Uterus (tissue), 4 donors: Measurements from ENCODE around the gene VRTN. TPM values are rescaled to one million over a fixed set of nuclear protein-coding genes. Genes with fewer than 3 reads are reported as not detected.
A peak's percentile ranks its signal among the peaks of the same experiment; 100 is the strongest.
"Not testable (repeated sequence)": the region's sequence is repeated elsewhere in the genome, so short reads cannot be mapped to it uniquely, and the experiment has no call there.

Source experiments
- DNase-seq, 2 donors: peaks; one replicate each; pipeline ENCODE4 v3.0.0-alpha.2; 2019 to 2020
- H3K27ac ChIP-seq, 2 donors: fragments of 200-600 bp; sonication (generic); 1 replicate in 1 of 2; 2 replicates in 1 of 2; pipeline ENCODE4 v1.5.1; 2016 to 2018
- H3K27me3 ChIP-seq, 2 donors: fragments of 200-600 bp; sonication (generic); one replicate each; pipeline ENCODE4 v1.5.1; 2018 to 2019; ENCODE audit warnings: control low read depth in 1 of 2
- H3K36me3 ChIP-seq, 2 donors: fragments of 200-600 bp; sonication (generic); one replicate each; pipeline ENCODE4 v1.5.1; 2019; ENCODE audit warnings: control low read depth in 1 of 2
- H3K4me1 ChIP-seq, 2 donors: fragments of 200-600 bp; sonication (generic); one replicate each; pipeline ENCODE4 v1.5.1; 2018 to 2019; ENCODE audit warnings: control low read depth in 1 of 2
- H3K4me3 ChIP-seq, 2 donors: fragments of 200-600 bp; sonication (generic); 1 replicate in 1 of 2; 2 replicates in 1 of 2; pipeline ENCODE4 v1.5.1; 2018 to 2019; ENCODE audit warnings: mild to moderate bottlenecking in 1 of 2
- H3K9me3 ChIP-seq, 2 donors: fragments of 200-600 bp; sonication (generic); one replicate each; pipeline ENCODE4 v1.5.1; 2019; ENCODE audit warnings: control low read depth in 1 of 2
- POLR2A ChIP-seq, 2 donors: fragments of 450-650 bp; IDR thresholded peaks; one replicate each; pipeline ENCODE4 v1.6.1; 2016; ENCODE audit warnings: antibody characterized with exemption in 2 of 2, mild to moderate bottlenecking in 1 of 2, moderate library complexity in 1 of 2
- intact Hi-C: fragments of 100-400 bp; cut with DNase I; formaldehyde crosslinking; loops from one replicate; pipeline ENCODE4 v1.15.1; 2023; ENCODE audit warnings: low total_unique reads
- total RNA-seq, 4 donors: library from RNA; depleted of rRNA in 3 of 4; stranded (reverse); fragments of >200 nt in 3 of 4; gene quantifications; one replicate each; pipeline versions ENCODE4 v1.1.0 to v1.2.4, GENCODE V29; 2014 to 2023
- TF ChIP-seq, protein P1 (sequence below), 4 experiments: fragments of 200-600 bp in 2 of 4; fragments of 450-650 bp in 2 of 4; sonication (generic) in 2 of 4; IDR thresholded peaks; one replicate each; pipeline ENCODE4 v1.5.1; 2016 to 2019; ENCODE audit warnings: antibody characterized with exemption in 4 of 4, mild to moderate bottlenecking in 2 of 4, moderate library complexity in 1 of 4
- donor health status: DM: yes; HTN: yes; CAD: no.

Gene VRTN
- total RNA-seq, 4 donors from 2014 or later: 0.21 TPM; not detected in 3

DNA sequence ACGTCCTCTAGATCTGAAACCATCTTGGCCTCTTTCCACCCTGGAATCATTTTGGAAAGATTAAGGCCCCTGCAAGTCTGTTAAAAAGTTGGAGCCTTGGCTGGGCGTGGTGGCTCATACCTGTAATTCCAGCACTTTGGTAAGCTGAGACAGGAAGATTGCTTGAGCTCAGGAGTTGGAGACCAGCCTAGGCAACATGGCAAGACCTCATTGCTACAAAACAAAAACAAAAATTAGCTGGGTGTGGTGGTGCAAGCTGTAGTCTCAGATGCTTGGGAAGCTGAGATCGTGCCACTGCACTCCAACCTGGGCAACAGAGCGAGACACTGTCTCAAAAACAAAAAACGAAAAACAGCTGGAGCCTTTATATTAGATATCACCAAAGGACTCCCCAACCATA, 34.7 kb upstream of the VRTN start:
- DNase-seq: no peak
- no peaks in the 10 kb centered on the region for H3K4me1 ChIP-seq
- H3K36me3 ChIP-seq: no peaks in the 10 kb centered on the region
- no peak overlapping the region for H3K4me3 ChIP-seq
- no peak overlapping the region for H3K27ac ChIP-seq
- intact Hi-C loops: no loop called here
- TF ChIP-seq, protein P1, sequence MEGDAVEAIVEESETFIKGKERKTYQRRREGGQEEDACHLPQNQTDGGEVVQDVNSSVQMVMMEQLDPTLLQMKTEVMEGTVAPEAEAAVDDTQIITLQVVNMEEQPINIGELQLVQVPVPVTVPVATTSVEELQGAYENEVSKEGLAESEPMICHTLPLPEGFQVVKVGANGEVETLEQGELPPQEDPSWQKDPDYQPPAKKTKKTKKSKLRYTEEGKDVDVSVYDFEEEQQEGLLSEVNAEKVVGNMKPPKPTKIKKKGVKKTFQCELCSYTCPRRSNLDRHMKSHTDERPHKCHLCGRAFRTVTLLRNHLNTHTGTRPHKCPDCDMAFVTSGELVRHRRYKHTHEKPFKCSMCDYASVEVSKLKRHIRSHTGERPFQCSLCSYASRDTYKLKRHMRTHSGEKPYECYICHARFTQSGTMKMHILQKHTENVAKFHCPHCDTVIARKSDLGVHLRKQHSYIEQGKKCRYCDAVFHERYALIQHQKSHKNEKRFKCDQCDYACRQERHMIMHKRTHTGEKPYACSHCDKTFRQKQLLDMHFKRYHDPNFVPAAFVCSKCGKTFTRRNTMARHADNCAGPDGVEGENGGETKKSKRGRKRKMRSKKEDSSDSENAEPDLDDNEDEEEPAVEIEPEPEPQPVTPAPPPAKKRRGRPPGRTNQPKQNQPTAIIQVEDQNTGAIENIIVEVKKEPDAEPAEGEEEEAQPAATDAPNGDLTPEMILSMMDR (IDR thresholded peaks at IDR 0.05): no peak
- no peak for TF ChIP-seq POLR2A (IDR thresholded peaks at IDR 0.05)
- no peaks in the 10 kb centered on the region for H3K9me3 ChIP-seq
- H3K27me3 ChIP-seq: no peaks in the 10 kb centered on the region

DNA sequence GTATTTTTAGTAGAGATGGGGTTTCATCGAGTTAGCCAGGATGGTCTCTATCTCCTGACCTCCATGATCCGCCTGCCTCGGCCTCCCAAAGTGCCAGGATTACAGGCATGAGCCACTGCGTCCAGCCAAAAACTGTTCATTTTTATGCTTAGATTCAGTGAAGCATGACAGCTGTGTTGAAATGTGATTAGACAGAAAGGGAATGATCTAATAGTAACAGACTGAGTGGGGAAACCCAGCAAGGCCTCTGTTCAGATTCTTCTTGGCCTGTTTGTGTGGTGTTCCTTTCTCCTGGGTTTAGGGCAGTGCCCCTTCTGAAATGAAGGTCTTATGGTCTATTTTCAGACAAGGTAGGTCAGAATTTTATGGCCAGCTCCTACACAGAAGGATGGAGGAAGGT, 33.7 kb upstream of the VRTN start:
- Histone ChIP-seq H3K4me1 (no peaks in the 10 kb centered on the region), H3K36me3 (no peaks in the 10 kb centered on the region), H3K4me3 (no peak overlapping the region), H3K27ac (no peak overlapping the region), H3K9me3 (no peaks in the 10 kb centered on the region), H3K27me3 (no peaks in the 10 kb centered on the region)
- TF ChIP-seq, protein P1 (IDR thresholded peaks at IDR 0.05): no peak
- no peak for TF ChIP-seq POLR2A (IDR thresholded peaks at IDR 0.05)
- DNase-seq: no peak
- intact Hi-C loops: no loop called here

DNA sequence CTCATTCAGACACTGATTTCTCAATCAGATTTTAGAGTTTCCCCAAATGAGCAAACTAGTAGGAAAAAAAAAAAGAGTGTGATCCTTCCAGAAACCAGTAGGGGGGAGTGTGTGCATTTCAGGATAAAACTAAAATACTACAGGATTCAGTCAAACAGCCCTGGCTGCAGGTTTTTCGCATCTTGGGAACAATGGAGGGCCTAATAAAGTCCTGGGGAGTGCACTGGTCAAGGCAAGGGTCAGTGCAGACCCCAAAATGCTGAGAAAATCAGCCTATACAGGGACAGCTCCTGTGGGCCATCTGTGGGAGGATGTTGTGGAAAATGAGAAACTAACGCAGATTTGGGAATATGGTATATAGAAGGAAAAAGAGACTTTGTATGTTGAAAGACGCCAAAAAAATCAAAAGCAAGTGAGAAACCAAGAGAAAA, 23.3 kb upstream of the VRTN start:
- H3K36me3 ChIP-seq: no peaks in the 10 kb centered on the region
- intact Hi-C loops: no loop called here
- H3K4me3 ChIP-seq: no peak overlapping the region
- no peak for DNase-seq
- H3K4me1 ChIP-seq: no peaks in the 10 kb centered on the region
- TF ChIP-seq, protein P1 (IDR thresholded peaks at IDR 0.05): peak in 1 of 4 experiments; percentile 27
- TF ChIP-seq POLR2A (IDR thresholded peaks at IDR 0.05): no peak
- no peaks in the 10 kb centered on the region for H3K9me3 ChIP-seq
- no peak overlapping the region for H3K27ac ChIP-seq
- H3K27me3 ChIP-seq: no peaks in the 10 kb centered on the region

DNA sequence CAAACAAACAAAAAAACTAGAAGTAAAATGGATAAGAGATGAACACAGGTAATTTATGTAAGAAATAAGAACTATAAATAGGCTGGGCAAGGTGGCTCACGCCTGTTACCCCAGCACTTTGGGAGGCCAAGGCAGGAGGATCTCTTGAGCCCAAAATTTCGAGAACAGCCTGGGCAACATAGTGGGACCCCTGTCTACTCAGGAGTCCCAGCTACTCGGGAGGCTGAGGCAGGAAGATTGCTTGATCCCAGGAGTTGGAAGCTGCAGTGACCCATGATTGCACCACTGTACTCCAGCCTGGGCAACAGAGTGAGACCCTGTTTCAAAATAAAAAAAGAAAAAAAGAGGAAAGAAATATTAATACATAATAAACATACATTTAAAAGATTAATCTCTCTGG, 22.8 kb upstream of the VRTN start:
- DNase-seq: no peak
- H3K27me3 ChIP-seq: no peaks in the 10 kb centered on the region
- no peaks in the 10 kb centered on the region for H3K9me3 ChIP-seq
- TF ChIP-seq, protein P1 (IDR thresholded peaks at IDR 0.05): no peak
- TF ChIP-seq POLR2A (IDR thresholded peaks at IDR 0.05): no peak
- no peak overlapping the region for H3K4me3 ChIP-seq
- no peaks in the 10 kb centered on the region for H3K36me3 ChIP-seq
- no peaks in the 10 kb centered on the region for H3K4me1 ChIP-seq
- intact Hi-C loops: no loop called here
- H3K27ac ChIP-seq: no peak overlapping the region

DNA sequence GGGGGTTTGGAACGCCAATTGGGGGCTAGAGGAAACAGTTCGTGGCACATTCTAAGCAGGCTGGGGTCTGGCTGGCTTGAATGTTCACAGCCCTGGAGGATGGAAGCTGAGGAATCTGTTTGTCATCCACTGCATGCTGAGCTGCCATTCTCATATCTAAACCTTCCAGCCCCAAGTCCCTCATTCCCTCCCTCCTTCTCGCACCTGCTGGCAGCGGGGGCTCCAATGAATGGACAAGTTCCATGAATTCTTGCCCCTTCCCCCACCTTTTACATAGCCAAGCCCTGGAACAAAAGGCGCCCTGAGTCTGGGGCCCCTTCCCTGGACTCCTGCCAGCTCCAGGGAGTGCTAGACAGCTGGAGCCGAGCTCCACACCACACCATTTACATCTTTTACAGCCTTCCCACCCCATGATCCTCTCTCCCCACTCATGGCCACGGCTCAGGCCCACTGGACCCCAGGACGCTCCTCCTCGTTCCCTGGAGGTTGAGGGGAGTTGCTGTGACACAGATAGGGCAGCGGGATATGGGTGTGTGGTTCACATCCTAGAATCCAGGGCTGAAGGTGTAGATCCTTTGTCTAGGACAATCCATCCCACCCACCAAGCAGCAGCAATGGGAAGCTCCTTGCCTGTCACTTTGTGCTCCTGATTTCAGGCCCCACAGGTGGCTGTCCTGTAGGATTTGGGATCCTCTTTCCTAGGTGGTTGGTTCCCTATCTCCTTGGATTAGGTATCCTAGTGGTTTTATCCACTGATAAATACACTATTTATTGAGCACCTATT, 21.7 kb upstream of the VRTN start:
- no peaks in the 10 kb centered on the region for H3K27me3 ChIP-seq
- no peak for DNase-seq
- H3K4me1 ChIP-seq: no peaks in the 10 kb centered on the region
- H3K36me3 ChIP-seq: no peaks in the 10 kb centered on the region
- H3K9me3 ChIP-seq: no peaks in the 10 kb centered on the region
- no peak overlapping the region for H3K4me3 ChIP-seq
- no peak overlapping the region for H3K27ac ChIP-seq
- intact Hi-C loops: no loop called here
- no peak for TF ChIP-seq POLR2A (IDR thresholded peaks at IDR 0.05)
- TF ChIP-seq, protein P1 (IDR thresholded peaks at IDR 0.05): no peak

DNA sequence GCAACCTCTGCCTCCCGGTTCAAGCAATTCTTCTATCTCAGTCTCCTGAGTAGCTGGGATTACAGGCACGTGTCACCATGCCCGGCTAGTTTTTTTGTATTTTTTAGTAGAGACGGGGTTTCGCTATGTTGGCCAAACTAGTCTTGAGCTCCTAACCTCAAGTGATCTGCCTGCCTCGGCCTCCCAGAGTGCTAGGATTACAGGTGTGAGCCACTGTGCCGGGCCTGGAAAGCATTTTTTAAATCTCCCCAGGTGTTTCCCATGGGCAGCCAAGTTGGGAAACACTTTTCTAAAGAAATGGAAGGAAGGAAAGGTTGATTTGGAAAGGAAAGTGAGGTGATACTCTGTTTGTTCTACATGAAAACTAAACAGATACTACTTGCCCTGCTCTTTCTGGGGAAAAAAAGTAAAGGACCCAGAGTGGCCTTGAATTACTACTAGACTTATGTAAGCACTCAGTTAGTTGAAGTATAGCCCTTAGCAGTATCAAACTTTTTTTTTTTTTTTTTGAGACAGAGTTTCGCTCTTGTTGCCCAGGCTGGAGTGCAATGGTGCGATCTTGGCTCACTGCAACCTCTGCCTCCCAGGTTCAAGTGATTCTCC, 18.2 kb upstream of the VRTN start:
- H3K9me3 ChIP-seq, intact Hi-C loops, H3K27me3 ChIP-seq, DNase-seq, H3K4me3 ChIP-seq, H3K27ac ChIP-seq, H3K4me1 ChIP-seq, H3K36me3 ChIP-seq: not testable (repeated sequence)
